HG02981 (cell line): Measurements from ENCODE around the gene SRRM2.

Experiments
- ATAC-seq: cut with Tn5 transposase; IDR thresholded peaks from one replicate; pipeline ENCODE4 v1.9.1; 2021; ENCODE audit warnings: mild to moderate bottlenecking, moderate library complexity; ENCODE audit not compliant: unreplicated experiment

SRRM2 gene

GRCh38 chr16:2818272-2818876, 65.9 kb downstream of the SRRM2 start:
- no peak for ATAC-seq

DNA sequence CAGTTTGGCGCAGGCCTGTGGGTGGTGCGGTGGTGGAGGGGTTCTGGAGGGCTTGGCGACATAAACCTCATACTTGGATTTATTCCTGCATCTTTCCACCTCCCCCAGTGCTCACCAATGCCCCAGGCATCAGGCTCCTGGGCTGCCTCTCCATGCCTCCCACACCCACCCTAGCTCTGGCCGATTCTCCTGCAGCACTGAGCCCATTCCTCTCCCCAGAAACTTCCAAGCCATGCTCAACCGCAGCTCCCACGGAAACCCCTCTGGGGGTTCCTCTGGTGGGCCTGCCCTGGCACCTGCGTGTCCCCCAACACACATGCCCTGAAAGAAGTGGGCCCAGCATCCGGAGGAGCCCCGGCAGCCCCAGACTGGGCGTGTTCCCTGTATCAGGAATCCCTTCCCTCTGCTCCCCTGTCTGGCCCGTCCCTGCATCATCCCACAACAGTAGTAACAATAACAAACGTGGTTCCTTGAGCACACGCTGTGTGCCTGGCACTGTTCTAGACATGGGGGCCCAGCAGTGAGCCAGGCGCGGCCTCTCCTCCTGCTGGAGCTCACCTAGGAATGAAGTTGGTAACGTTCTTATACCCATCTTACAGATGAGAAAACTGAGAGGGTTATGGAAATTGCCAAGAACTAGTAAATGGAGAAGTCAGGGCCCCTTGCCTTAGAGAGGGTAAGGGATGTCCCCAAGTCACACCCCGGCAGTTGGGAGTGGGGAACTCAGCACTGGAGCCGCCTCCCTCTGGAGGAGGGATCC, 66.9 kb downstream of the SRRM2 start:
- ATAC-seq: no peak

DNA sequence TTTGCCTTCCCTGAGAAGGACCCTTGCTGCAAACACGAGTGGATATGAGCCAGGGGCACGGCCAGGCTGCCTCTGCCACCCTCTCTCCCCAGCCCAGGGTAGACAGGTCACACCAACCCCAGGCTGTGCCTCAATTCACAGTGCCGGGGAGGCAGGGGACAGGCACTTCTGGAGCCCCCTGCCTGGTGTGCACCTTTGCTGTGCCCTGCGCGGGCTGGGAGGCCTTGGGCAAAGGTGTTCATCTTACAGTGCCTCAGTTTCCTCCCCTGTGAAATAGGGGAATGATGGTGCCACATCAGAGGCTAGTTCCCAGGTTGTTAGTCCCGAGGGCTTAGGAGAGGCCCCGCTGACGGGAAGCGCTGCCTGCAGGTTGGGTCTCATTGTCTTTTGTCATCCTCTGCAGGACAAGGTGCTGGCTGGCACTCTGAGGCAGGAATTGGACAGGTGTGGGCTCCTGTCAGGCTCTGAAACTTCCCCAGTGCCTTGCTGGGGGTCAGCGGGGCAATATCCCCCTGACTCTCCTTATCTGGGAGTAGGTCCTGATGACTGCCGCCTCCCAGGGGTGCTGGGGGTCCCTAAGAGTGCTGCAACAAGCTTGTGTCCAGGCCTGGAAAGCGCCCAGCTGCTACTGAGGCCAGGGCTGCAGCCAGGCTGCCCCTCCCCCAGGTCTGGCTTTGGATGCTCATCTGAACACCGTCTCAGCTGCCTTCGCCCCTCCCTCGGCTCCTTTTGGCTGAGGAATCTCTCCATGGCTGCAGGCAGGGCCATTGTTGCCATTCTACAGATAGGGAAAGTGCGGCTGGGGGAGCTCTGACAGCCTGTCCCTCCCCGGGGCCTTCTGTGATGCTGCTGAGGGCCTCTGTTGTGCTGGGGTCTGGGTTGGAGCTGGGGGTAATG, 67.7 kb downstream of the SRRM2 start:
- no peak for ATAC-seq
